Raji (cell line): ENCODE data around the gene SLC13A3.

Source experiments
- POLR2A ChIP-seq: IDR thresholded peaks from 2 replicates; pipeline ENCODE4 v1.6.1; 2011; ENCODE audit warnings: low read depth, low read length, control low read depth; ENCODE audit not compliant: insufficient read depth

SLC13A3 gene

GRCh38 chr20:46651091-46651962, at the start of gene SLC13A3:
Gene SLC13A3 (minus strand): TSS chr20:46651459. CDS start chr20:46651421, 38 bp downstream.
- no peak for TF ChIP-seq POLR2A

- TF ChIP-seq POLR2A: no peak
Measured at GRCh38 chr20:46701057-46701456, 49.8 kb upstream of the SLC13A3 start.

GRCh38 chr20:46700481-46700880, 49.2 kb upstream of the SLC13A3 start:
- no peak for TF ChIP-seq POLR2A

- TF ChIP-seq POLR2A: no peak
Measured at GRCh38 chr20:46699651-46700359, 48.5 kb upstream of the SLC13A3 start.

GRCh38 chr20:46698788-46699187, 47.5 kb upstream of the SLC13A3 start:
- TF ChIP-seq POLR2A: no peak

- no peak for TF ChIP-seq POLR2A
Measured at GRCh38 chr20:46696791-46697279, 45.6 kb upstream of the SLC13A3 start.

- no peak for TF ChIP-seq POLR2A
Measured at GRCh38 chr20:46695892-46696291, 44.6 kb upstream of the SLC13A3 start.

GRCh38 chr20:46694484-46694883, 43.2 kb upstream of the SLC13A3 start:
- TF ChIP-seq POLR2A: peak; percentile 55

- TF ChIP-seq POLR2A: no peak
Measured at GRCh38 chr20:46691196-46691595, 39.9 kb upstream of the SLC13A3 start.

GRCh38 chr20:46690219-46691106, 39.2 kb upstream of the SLC13A3 start:
- no peak for TF ChIP-seq POLR2A

GRCh38 chr20:46689754-46690085, 38.5 kb upstream of the SLC13A3 start:
- TF ChIP-seq POLR2A: peak; percentile 67; the same call in 1 of the 2 replicates

GRCh38 chr20:46689082-46689753, 38.0 kb upstream of the SLC13A3 start, which contains the start of gene TP53RK:
Gene TP53RK (minus strand): TSS chr20:46689444. CDS start chr20:46689414, 30 bp downstream.
- TF ChIP-seq POLR2A: peak; percentile 79

GRCh38 chr20:46688151-46689081, 37.2 kb upstream of the SLC13A3 start:
- no peak for TF ChIP-seq POLR2A
